Measurements from ENCODE around the gene TACC2.

DNA sequence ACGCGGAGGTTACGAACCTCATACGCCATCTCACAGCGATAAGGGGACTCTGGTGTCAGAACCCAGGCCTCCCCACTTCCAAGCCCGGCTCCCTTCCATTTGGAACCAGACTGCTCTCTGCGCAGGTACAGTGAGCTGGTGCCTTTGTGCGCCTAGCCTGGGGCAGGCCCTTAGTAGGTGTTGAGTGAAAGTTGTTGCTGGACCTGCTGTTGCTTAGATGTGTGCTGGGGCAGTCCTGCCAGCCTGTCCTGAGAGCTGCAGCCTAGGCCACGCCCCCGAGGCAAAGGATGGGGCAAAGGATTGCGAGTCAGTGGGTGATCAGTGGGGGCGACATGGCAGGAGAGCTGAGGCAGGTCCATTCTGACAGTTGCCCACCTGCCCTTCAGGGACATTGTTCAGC, 209.7 kb downstream of the TACC2 start:
- TF ChIP-seq, protein P1, sequence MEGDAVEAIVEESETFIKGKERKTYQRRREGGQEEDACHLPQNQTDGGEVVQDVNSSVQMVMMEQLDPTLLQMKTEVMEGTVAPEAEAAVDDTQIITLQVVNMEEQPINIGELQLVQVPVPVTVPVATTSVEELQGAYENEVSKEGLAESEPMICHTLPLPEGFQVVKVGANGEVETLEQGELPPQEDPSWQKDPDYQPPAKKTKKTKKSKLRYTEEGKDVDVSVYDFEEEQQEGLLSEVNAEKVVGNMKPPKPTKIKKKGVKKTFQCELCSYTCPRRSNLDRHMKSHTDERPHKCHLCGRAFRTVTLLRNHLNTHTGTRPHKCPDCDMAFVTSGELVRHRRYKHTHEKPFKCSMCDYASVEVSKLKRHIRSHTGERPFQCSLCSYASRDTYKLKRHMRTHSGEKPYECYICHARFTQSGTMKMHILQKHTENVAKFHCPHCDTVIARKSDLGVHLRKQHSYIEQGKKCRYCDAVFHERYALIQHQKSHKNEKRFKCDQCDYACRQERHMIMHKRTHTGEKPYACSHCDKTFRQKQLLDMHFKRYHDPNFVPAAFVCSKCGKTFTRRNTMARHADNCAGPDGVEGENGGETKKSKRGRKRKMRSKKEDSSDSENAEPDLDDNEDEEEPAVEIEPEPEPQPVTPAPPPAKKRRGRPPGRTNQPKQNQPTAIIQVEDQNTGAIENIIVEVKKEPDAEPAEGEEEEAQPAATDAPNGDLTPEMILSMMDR (conservative IDR thresholded peaks at IDR 0.05; ENCODE audit: low read depth in 2 of 2), result no peak
- TF ChIP-seq POLR2AphosphoS5 (IDR thresholded peaks at IDR 0.05; ENCODE audit: low read depth), result no peak
- TF ChIP-seq, protein P2, sequence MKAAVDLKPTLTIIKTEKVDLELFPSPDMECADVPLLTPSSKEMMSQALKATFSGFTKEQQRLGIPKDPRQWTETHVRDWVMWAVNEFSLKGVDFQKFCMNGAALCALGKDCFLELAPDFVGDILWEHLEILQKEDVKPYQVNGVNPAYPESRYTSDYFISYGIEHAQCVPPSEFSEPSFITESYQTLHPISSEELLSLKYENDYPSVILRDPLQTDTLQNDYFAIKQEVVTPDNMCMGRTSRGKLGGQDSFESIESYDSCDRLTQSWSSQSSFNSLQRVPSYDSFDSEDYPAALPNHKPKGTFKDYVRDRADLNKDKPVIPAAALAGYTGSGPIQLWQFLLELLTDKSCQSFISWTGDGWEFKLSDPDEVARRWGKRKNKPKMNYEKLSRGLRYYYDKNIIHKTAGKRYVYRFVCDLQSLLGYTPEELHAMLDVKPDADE (IDR thresholded peaks at IDR 0.05), result no peak
- no peak for TF ChIP-seq EZH2 (IDR thresholded peaks at IDR 0.05; ENCODE audit: low read depth, unreplicated experiment)
- TF ChIP-seq CREB1 (CRISPR knock-in tag; IDR thresholded peaks at IDR 0.05; ENCODE audit: low read depth), result no peak
- no peak for TF ChIP-seq NANOG (IDR thresholded peaks at IDR 0.05; ENCODE audit: borderline replicate concordance)
- TF ChIP-seq JUNB (IDR thresholded peaks at IDR 0.05; ENCODE audit: unreplicated experiment), result no peak
- no peak for TF ChIP-seq EZH2phosphoT487 (IDR thresholded peaks at IDR 0.05; ENCODE audit: unreplicated experiment)
- TF ChIP-seq, protein P3, sequence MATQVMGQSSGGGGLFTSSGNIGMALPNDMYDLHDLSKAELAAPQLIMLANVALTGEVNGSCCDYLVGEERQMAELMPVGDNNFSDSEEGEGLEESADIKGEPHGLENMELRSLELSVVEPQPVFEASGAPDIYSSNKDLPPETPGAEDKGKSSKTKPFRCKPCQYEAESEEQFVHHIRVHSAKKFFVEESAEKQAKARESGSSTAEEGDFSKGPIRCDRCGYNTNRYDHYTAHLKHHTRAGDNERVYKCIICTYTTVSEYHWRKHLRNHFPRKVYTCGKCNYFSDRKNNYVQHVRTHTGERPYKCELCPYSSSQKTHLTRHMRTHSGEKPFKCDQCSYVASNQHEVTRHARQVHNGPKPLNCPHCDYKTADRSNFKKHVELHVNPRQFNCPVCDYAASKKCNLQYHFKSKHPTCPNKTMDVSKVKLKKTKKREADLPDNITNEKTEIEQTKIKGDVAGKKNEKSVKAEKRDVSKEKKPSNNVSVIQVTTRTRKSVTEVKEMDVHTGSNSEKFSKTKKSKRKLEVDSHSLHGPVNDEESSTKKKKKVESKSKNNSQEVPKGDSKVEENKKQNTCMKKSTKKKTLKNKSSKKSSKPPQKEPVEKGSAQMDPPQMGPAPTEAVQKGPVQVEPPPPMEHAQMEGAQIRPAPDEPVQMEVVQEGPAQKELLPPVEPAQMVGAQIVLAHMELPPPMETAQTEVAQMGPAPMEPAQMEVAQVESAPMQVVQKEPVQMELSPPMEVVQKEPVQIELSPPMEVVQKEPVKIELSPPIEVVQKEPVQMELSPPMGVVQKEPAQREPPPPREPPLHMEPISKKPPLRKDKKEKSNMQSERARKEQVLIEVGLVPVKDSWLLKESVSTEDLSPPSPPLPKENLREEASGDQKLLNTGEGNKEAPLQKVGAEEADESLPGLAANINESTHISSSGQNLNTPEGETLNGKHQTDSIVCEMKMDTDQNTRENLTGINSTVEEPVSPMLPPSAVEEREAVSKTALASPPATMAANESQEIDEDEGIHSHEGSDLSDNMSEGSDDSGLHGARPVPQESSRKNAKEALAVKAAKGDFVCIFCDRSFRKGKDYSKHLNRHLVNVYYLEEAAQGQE (IDR thresholded peaks at IDR 0.05; ENCODE audit: unreplicated experiment), result no peak
